HG03378 (cell line): ENCODE measurements around the gene SCG2.

Source experiments
- ATAC-seq: cut with Tn5 transposase; IDR thresholded peaks from one replicate; pipeline ENCODE4 v1.9.1; 2021; ENCODE audit warnings: mild to moderate bottlenecking, moderate library complexity; ENCODE audit not compliant: unreplicated experiment

The SCG2 gene, protein sequence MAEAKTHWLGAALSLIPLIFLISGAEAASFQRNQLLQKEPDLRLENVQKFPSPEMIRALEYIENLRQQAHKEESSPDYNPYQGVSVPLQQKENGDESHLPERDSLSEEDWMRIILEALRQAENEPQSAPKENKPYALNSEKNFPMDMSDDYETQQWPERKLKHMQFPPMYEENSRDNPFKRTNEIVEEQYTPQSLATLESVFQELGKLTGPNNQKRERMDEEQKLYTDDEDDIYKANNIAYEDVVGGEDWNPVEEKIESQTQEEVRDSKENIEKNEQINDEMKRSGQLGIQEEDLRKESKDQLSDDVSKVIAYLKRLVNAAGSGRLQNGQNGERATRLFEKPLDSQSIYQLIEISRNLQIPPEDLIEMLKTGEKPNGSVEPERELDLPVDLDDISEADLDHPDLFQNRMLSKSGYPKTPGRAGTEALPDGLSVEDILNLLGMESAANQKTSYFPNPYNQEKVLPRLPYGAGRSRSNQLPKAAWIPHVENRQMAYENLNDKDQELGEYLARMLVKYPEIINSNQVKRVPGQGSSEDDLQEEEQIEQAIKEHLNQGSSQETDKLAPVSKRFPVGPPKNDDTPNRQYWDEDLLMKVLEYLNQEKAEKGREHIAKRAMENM

DNA sequence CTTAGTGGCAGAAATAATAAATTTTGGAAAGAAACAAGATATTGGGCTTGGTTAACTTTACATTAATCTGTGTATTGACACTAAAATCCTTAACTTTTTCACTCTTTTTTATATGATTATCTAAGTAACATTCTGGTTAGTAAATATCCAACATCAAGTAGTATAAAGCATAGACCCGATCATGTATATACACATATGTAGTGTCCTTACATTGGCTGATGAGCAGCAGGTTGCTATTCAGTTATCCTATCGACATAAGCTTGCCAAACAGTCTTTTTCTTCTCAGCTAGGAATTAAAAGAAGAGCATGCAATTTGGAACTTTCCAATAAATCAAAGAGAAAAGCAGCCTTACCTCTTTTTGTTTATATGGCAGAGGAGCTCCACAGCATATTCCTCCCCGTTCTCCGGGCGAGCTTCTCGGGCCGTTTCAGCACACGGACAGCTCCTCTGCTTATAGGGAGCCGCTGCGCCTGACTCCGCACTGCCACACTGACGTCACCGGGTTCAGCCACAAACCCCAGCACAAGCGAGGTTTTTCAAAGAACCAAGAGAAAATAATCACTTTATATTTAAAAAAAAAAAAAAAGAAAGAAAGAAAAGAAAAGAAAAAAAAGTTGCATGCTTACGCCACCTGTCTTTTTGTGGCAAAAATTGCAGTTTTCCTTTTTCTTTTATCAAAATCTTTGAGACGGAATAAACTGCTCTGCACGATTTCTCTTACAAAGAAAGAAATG lies at the start of gene SCG2:
TSS of gene SCG2 (minus strand) at position 430 of the 735 bp plus-strand sequence. CDS start 3,079 bp downstream, outside the sequence.
- peak; percentile 87 for ATAC-seq

DNA sequence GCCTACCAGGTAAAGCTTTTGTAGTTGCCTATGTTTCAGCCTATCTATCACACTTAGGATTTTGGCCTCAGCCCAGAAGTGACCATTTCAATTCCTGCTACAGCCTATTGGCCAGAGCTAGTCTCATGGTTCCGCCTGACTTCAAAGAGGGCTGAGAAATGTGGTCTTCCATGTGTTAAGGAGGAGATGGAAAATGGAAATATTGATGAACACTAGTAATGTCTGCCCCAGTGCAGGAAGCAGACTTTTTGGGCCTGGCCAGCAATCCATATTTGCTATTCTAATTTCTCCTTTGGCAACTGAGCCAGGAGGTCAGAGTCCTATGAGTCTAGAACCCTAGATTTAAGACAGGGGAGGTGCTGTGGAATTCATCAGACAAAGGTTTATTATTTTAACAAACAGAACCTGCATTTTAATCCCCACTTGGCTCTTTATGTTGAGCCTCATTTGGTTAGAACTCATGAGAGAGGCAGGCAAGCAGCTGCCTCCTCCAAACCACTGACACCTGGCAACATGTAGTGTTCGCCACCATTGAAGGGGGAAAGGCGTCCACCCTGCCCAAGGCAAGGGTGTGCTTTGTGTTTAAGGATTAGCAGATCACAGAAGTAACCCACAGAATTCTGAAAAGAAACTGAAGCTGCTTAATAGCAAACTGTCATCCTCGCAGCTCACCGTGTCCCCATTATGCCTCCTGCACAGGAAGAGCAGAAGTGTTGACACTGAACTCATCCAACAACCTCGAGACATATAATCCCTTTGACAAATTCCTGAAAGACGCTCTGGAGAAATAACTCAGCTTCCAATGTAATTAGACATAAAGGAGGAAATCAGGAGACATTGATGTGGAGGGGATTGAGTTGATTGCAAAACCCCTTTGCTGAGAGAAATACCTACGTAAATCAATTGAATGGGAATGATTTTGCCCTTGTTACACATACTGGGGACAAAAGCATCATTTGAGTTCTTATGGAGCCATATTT lies 47.7 kb upstream of the SCG2 start:
- no peak for ATAC-seq

DNA sequence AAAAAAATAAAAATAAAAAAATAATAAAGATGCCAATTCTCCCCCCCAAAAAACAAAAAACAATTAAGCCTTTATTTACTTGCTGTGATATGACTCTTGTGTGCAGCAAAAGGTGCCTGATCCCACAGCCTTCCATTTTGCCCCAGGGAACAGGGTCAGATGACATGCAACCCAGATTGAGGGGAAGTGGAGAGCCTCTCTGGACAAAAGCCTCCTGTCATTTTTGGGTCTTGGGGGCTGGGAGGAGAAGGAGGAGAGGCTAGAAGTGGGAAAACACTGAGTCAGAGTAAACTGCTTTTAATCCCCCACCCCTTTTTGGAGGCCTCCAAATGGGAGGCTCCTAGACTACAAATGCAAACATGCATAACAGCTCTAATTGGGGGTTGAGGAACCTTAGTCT lies 46.6 kb upstream of the SCG2 start:
- no peak for ATAC-seq

DNA sequence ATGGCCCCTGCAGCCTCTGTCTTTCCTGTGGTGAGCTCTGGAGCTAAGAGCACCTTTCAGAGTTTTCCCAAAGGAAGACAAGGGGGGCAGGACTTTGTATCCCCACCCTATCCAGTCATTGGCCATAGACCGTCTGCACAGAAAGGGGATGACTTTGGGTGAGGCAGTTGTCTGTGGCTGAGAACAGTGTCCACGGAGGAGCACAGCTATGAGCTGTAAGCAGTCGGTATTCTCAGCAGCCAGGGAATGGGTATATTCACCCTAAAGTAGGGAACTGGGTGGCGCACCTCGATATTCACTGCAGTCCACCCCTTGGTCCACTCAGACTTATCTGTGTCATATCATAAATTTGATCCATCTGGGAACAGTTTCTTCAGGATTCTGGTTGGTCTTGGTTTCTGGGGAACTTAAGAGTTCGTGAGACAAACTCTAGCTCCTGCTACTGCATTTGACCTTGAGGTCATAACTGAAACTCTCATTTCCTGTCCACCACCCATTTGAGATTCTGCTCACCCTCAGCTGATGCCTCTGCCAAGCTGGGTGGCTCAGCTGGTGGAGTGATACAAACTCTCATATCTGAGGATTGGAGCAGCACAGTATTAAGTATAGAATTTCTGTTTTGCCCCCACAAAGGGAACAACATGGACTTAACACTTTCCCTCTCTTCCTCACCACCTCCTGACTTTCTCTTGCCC lies 45.2 kb upstream of the SCG2 start:
- peak; percentile 97 for ATAC-seq

DNA sequence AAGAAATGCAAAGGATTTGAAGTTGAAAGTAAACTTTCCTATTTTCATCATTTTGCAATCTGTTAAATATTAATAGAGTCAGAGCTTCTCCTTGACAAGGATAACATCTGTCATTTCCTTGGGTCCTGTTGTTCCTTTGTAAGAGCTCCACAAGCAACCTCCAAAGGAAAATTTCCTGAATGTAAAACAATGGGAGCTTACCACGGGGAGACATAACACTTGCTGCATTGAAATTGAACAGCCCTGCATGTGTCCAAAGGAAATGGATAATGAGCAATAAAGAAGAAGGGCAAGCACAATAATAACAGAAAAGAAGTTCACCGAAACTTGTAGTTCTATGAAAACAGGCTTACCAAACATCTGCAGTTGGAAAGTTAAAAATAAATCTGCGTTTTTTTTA lies 42.0 kb upstream of the SCG2 start:
- ATAC-seq: no peak

DNA sequence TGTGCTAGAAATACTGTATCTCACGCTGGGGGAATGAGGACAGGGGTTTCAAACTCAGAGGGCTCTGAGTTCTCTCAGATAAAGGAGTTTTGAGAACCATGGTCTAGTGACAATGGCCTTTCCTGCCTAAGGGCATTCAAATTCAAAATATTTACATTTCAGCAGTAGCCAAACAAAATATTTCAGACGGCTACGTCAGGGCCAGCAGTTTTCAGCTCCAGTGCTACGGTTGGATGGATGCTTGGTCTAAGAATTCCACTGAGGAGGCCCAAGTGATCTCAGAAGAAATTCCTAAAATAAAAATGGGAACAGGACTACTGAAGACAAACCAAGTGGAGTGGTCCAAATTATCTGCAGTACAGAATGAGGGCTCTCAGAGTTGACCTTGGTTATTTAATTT lies 41.1 kb upstream of the SCG2 start:
- ATAC-seq: no peak

DNA sequence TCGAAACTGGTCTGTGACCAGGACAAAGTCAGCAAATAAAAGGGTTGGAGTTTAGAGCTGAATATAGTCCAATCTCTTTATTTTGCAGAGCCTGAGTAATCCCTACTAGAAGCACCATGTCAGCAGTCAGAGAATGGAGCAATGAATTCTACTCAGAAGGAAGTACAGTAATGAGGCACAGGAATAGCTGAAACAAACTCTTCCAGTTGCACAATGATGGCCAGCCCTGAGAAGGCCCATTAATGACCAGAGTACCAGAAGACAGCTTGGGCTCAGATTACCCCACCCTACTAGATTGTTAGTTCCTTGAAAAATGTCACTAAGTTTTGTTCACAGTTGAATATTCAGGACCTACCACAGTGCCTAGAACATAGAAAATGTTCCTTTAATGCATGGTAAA lies 40.3 kb upstream of the SCG2 start:
- ATAC-seq: no peak

DNA sequence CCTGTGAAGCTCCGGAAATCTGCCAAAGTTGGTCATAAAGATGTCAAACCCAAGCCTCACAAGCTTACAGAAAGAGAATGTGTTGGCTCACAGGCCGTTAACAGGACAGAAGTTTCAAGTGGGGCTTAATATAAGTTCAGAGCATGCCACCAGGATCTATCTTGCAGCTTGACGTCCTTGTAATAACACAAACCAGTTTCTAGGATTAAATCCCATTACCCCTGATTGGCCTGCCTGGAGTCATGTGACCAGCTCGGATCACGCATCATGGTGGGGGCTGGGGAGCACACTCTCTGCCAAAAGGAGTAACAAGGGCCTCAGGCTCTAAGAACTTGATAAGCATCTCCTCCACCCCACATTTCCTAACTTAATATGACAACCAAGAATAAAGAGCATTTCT lies 38.9 kb upstream of the SCG2 start:
- ATAC-seq: no peak

DNA sequence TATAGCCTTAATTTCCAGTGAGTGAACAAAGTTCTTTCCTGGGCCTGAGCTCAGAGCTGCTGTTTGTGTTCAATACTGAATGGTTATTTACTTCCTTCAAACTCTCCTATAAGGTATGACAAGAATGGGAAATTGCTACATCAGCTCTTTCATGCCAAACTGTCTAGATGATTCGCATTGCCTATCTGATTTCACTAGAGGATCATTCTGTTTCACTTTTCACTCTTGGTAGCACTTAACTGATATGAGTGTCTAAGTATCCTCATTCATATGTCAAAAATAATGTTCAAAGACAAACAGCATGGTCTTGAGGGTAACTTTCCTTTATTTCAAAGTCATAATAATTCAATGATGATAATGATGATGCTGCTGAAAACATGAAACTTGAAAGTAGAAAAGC lies 32.9 kb upstream of the SCG2 start:
- ATAC-seq: no peak

DNA sequence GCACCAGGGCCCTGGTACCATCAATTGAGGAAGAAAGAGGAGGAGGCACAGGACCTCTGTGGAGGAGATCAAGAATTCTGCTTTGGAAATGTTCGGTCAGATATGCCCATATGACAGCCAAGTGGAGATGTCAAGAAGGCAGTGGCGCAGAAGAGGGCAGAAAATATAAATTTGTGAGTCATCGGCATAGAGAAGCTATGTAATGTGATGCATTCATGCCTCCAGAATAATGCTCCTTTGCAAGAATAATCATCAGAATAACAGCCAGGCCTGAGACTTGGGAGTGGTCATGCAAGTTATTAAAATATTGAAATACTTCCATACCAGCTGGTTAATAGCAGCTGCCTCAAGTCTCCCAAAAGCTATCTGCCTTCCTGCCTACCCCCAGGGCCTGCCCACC lies 32.1 kb upstream of the SCG2 start:
- ATAC-seq: no peak

DNA sequence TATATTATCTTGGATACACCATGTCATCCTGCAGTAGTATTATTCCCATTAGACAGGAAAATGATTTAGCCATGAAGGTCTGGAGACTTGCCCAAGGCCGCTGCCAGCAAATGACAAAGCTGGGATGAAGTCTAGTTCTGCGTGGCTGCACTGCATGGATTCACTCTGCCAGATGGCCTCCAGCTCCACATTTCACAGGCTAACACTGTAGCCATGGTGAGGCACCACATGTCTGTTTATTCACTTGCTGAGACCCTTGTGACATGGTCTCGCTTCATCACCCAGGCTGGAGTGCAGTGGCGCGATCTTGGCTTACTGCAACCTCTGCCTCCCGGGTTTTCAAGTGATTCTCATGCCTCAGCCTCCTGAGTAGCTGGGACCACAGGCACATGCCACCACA lies 31.5 kb upstream of the SCG2 start:
- no peak for ATAC-seq

DNA sequence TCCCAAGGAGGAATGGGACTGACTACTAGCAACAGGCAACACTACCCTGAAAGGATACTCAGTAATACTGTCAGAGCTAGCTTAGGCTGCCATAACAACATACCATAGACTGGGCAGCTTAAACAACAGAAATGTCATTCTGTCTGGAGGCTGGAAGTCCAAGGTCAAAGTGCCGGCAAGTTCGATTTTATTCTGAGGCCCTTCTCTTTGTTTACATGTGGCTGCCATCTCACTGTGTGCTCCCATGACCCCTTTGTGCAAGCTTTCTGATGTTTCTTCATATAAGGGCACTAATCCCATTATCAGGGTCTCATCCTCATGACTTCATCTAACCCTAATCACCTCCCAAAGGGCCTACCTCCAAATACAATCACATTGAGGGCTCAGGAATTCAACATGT lies 30.7 kb upstream of the SCG2 start:
- no peak for ATAC-seq

DNA sequence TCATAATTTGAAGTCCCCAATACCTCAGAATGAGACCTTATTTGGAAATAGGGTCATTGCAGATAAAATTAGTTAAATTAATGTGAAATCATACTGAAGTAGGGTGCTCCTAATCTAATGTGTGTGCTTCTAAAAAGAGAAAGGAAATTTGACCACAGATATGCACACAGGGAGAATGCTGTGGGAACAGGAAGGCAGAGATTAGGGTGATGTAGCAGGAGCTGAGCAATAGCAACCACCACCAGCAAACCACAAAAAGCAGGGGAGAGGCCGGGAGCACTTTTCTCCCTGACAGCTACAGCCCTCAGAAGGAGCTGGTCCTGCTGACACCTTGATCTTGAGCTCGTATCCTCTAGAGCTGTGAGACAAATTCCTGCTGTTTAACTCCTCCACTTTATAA lies 24.6 kb upstream of the SCG2 start:
- ATAC-seq: no peak

DNA sequence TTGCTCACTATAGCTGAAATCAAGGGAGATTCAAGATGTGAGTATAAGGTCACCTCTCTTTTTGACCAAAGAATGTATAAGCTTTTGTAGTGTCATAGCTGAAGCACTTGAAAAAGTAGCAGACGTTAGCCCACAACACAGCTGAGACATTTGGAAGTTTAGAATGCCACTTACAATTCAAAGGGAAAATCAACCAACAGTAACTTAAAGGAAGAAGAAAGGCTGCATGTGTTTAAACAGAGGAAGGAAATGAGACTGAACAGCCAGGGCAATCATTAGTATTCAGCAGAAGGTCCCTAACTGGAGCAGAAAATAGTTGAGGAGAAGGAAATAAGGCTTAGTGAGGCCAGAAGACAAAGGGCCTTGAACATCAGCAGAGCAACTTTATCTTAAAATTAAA lies 23.5 kb upstream of the SCG2 start:
- ATAC-seq: no peak

DNA sequence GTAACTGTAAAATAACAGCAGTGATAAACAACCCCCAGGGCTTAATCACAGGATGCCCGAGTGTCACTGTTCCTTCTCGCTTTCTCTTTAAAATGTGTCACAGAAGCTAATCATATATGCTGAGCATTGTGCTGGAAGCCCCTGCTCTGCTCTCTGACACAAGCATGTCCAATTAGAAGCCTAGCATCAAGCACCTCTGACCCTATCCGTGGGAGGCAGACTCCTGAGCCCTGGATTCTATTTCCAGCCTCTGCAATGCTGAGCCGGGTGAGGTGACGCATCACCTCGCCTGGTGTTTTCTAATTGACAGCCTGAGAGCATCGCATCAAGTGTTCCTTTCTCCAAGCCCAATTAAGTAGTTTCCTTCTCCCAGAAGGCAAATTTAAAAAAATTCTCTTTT lies 19.7 kb upstream of the SCG2 start:
- ATAC-seq: no peak

DNA sequence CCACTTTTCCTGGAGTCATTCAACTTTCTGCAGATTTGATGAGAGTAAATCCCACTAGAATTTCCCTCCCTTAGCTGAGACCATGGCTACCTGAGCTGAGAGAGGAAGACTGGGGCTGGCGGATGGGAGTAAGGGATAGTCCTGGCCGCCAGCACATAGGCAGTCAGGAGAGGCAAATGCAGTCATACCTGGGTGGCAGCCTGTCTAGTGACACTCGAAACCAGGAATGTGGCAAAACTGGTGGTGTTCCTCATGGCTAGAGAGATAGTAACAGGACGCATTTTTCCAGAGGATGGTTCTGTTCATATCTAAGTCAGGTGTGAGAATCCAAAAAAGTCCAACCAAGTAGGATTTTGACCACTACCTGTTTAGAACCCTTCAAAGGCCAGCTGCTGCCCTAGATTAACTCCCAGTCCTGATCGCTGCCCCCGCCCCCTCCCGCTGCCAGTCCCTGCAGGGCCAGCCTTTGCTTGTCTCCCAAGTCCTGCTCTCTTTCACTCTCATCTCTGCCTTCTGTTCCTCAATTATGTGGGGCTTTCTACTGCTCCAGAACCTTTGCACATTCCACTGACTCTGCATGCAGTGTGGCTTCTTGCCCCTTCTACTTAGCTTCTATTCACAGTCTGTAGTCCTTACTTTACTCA lies 17.4 kb upstream of the SCG2 start:
- ATAC-seq: no peak

DNA sequence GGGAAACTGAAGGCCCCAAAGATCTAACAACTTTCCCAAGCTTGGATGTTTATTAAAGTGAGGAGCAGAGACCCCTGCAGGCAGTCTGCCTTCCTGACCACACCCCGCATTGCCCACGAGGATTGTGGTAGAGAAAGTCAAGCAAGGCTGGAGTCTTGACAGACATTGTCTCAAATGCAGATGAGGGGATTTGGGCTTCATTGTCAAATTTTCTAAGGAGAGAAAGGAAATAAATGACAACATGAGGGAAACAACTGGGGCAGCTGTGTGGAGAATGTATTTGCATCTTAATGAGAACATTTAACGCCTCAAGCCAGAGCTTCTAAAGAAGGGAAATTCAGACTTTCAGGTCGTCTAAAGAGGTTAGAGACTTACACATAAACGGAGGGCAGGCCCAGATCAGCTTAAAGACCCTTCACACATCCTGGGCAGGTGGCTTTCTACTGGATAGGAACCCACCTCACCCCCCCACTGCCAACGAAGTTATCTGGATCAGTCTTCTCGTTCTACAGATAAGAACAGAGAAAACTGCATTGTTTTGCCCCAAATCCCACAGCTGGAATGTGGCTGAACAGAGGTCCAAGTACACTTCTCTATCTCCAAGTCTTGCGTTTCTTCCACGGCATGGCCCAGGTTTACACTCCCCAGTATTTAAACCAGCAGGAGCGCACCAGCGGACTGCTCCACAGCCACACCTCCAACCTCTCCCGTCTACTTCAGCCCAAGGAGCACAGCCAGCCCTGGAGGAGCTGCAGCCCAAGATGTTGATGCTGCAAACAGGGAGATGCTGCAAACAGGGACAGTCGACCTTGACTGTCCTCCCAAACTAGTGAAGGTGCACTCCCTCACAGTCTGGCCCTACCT lies 16.2 kb upstream of the SCG2 start:
- no peak for ATAC-seq

DNA sequence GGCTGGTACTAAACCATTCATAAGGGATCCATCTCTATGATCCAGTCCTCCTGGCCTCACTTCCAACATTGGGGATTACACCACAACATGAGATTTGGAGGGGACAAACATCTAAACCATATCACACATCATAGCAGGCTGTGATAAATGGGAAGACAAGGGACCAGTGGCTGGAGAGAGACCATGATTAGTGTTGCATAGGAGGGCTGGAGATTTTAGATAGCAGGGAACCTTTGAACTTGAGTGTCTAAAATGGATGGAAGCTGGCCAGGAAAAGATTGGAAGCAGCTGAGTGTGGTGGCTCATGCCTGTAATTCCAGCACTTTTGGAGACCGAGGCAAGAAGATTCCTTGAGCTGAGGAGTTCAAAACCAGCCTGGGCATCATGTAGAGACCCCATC lies 12.4 kb upstream of the SCG2 start:
- no peak for ATAC-seq
